ENCODE results near the gene GADD45A. TPM values are rescaled to one million over a fixed set of nuclear protein-coding genes. Genes with fewer than 3 reads are reported as not detected.
"Not testable (repeated sequence)": the region's sequence is repeated elsewhere in the genome, so short reads cannot be mapped to it uniquely, and the experiment has no call there.

The GADD45A gene
- polyA plus RNA-seq, 2 of the 4 experiments (the other 2 are of a cell fraction) = 36.0 to 44.7 TPM

GRCh38 chr1:67655581-67655980, 29.4 kb upstream of the GADD45A start:
- no peak overlapping the region for H3K27ac ChIP-seq
- H3K4me2 ChIP-seq = no peak overlapping the region
- no peak overlapping the region for H3K4me3 ChIP-seq
- ChIA-PET POLR2A (no interaction called here), CTCF (no interaction called here)
- peaks cover 12% of the 10 kb centered on the region for H3K4me1 ChIP-seq
- H3K9me3 ChIP-seq = no peaks in the 10 kb centered on the region
- DNase-seq (ENCODE audit: low read depth in 1 of 2, low spot score in 1 of 2) (no peak), ATAC-seq (no peak), FAIRE-seq (no peak)
- TF ChIP-seq CHD4 (IDR thresholded peaks at IDR 0.05; ENCODE audit: borderline replicate concordance) (no peak), POLR2AphosphoS2 (conservative IDR thresholded peaks at IDR 0.05; ENCODE audit: low read length) (no peak), NFE2L2 (conservative IDR thresholded peaks at IDR 0.05; ENCODE audit: low read length) (no peak), RAD21 (conservative IDR thresholded peaks at IDR 0.05 in 1 of 2, IDR thresholded peaks at IDR 0.05 in 1 of 2) (no peak), E2F6 (IDR thresholded peaks at IDR 0.05; ENCODE audit: borderline replicate concordance, low read depth) (no peak), HES2 (IDR thresholded peaks at IDR 0.05) (no peak), GATA3 (IDR thresholded peaks at IDR 0.05; ENCODE audit: borderline replicate concordance) (no peak), USF2 (IDR thresholded peaks at IDR 0.05) (no peak), JUNB (IDR thresholded peaks at IDR 0.05) (no peak)
- 93% methylated on average over 2 of the region's 2 CpGs for WGBS (ENCODE audit: missing lambda C conversion rate)

- FAIRE-seq; H3K4me3 ChIP-seq; H3K4me2 ChIP-seq; CTCF ChIA-PET; H3K9me3 ChIP-seq; ATAC-seq; H3K27ac ChIP-seq; DNase-seq (ENCODE audit: low read depth in 1 of 2, low spot score in 1 of 2); POLR2A ChIA-PET: not testable (repeated sequence)
- 29% methylated on average over 1 of the region's 1 CpG for WGBS (ENCODE audit: missing lambda C conversion rate)
- peaks cover 12% of the 10 kb centered on the region for H3K4me1 ChIP-seq
Observed at GRCh38 chr1:67657152-67657551, 27.8 kb upstream of the GADD45A start.

GRCh38 chr1:67659229-67659628, 25.8 kb upstream of the GADD45A start:
- no peak overlapping the region for H3K4me3 ChIP-seq
- 97% methylated on average over 2 of the region's 2 CpGs for WGBS (ENCODE audit: missing lambda C conversion rate)
- DNase-seq (ENCODE audit: low read depth in 1 of 2, low spot score in 1 of 2) = no peak
- H3K9me3 ChIP-seq = no peaks in the 10 kb centered on the region
- no peak overlapping the region for H3K27ac ChIP-seq
- no peak for FAIRE-seq
- TF ChIP-seq ATOH8 (CRISPR knock-in tag; IDR thresholded peaks at IDR 0.05; ENCODE audit: low read depth) (no peak), RCOR1 (IDR thresholded peaks at IDR 0.05; ENCODE audit: low read depth, low read length) (no peak), ELK1 (IDR thresholded peaks at IDR 0.05; ENCODE audit: low read depth, low read length) (no peak), ZNF302 (CRISPR knock-in tag; IDR thresholded peaks at IDR 0.05) (no peak), MAX (IDR thresholded peaks at IDR 0.05) (no peak), FOSB (CRISPR knock-in tag; IDR thresholded peaks at IDR 0.05) (no peak), KDM1A (IDR thresholded peaks at IDR 0.05; ENCODE audit: low read depth) (no peak), JUNB (IDR thresholded peaks at IDR 0.05) (no peak), CTCF (IDR thresholded peaks at IDR 0.05) (no peak), HDAC2 (IDR thresholded peaks at IDR 0.05) (no peak), ZC3H11A (IDR thresholded peaks at IDR 0.05) (no peak)
- no peak overlapping the region for H3K4me2 ChIP-seq
- no peak for ATAC-seq
- POLR2A ChIA-PET = no interaction called here
- H3K4me1 ChIP-seq = peaks cover 8% of the 10 kb centered on the region; the same call in 1 of the 3 replicates
- CTCF ChIA-PET = interaction anchor here (0.7 to 0.9 kb wide), 2 partner anchors 20 to 97 kb away, joined by 3 read pairs; no protein-coding TSS in a partner anchor

Data from A549 (cell line).